GM21737 (cell line): Measurements from ENCODE around the gene SORCS2.

Experiments used
- ATAC-seq: cut with Tn5 transposase; IDR thresholded peaks from one replicate; pipeline ENCODE4 v1.9.1; 2021; ENCODE audit warnings: mild to moderate bottlenecking, moderate library complexity; ENCODE audit not compliant: unreplicated experiment

SORCS2 gene

DNA sequence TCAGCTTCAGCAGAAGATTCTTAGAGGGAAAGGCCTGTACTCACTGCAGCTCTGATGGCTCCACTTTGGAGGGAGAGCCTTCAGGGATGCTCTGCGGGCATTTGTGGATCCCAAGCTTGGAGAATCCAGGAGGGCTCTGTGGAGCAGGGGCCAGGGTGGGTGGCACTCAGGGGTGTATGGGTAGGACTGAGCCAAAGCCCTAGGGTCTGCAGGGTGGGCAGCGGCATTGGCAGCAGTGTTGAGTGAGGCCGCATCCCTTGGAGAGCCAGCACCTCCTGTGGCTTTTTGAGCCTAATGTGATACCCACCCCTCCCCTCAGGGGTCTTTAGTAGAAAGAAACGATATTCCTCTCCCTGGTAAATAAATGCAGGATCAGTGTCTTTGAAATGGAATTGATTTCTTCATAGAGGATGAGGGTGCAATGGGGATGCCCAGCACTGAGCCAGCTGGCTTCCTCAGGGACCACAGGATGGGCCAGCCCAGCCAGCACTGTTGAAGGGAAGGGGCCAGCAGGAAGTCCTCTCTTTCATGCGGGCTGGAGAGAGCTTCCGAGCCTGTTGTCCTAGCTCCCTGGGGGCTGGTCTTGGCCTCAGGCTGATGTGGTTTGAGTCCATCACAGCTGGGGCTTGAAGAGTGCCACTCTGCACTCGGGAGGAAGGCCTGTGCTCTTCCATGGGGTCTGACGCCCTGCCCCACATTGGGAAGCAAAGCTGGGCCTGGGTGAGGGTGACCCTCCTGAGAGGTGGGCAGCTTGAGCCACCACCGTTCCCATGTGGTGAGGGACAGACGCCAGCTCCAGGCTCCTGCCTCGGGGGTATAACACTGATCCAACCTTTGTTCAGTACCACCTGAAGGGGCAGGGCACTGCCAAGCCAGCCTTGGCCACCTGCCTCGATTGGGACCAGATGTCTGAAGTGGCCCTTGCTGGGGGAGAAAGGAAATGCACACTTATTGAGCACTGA, 192.9 kb downstream of the SORCS2 start:
- ATAC-seq: no peak

DNA sequence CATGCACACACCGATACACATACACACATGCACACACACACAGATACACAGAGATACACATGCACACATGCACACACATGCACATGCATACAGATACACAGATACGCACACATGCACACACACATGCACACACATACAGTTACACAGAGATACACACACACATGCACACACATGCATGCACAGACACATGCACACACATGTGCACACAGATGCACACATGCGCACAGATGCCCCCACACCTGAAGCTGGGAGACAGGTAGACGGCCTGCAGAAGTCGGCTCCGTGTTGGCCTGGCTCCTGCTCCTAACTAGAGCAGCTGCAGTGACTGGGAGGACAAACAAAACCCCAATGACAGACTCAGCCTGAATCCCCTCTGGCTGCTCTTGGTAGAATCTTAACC, 195.6 kb downstream of the SORCS2 start:
- ATAC-seq: no peak

DNA sequence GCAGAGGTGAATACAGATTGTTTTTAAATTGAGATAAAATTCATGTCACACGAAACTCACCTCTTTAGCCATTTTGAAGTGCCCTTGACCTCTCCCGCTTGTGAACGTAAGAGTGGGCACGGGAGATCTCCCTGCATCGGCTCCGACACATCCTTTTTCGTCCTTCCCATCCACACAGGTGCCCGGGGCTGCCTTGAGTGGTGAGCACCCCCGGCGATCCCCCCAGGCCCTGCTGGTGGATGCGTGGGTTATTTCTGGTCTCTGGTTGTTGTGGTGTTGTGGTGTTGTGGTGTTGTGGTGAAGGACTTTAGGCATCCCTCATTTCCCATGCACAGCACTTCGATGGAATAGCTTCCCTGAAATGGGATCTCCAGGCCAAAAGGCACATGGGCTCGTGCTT, 196.3 kb downstream of the SORCS2 start:
- ATAC-seq: no peak

DNA sequence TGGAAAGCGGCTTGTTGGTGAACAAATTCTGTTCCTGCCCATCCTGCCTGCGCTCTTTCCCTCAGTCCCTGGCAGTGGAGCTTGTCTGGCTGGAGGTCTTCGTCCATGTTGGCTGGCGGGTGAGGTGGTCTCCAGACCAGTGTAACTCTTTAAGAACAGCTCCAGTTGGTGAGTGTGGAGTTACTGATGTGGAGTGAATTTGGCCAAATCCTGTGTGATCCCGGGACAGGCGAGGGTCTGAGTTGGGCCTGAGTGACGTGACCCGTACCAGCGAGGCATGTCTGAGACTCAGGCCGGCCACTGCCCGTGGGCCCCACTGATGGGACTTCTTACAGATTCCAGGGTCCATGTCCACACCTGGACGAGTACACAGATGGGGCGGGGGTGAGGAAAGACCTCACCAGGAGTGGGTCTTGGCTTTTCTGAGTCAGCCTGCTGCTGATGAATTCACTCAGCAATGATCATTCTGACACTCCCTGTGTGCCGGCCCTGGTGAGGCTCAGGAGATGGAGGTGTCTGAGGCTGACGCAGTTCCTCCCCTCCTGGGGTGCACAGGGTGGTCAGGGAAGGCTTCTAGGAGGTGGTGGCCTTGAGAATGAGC, 196.9 kb downstream of the SORCS2 start:
- no peak for ATAC-seq

DNA sequence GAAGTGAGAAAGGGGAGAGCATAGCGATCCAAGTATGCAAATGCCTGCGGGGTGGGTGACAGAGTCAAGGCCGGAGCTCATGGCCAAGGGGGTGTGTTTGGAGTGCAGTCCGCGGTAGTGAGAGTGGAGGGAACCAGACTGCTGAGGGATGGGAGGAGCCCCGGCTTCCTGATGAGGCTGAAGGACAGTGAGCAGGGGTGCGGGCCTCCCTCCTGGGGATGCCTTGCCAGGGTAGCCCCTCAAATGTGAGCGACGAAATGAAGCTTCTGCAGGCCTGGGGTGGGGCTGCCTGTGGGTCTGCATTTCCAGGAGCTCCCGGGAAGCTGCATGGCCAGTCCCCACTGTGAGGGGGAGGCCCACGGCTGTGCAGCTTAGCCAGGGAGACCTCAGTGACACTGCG, 197.4 kb downstream of the SORCS2 start:
- no peak for ATAC-seq

DNA sequence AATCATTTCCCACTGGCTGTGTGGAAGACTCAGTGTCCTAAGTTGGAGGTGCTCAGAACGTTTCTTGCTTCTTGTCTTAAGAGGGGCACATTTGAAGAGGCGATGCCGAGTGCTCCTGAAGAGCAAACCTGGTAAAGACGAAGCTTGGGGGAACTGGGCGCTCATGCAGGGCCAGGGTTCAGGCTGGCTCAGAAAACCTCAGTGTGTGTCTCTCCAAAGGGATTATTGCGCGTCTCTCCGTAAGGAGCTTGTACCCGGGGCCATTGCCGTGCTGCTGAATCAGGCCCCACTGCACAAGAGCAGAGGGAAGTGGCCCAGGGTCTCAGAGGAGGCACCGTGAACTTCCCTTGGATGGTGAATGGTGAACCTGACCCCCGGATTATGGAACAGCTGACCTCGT, 198.0 kb downstream of the SORCS2 start:
- no peak for ATAC-seq

DNA sequence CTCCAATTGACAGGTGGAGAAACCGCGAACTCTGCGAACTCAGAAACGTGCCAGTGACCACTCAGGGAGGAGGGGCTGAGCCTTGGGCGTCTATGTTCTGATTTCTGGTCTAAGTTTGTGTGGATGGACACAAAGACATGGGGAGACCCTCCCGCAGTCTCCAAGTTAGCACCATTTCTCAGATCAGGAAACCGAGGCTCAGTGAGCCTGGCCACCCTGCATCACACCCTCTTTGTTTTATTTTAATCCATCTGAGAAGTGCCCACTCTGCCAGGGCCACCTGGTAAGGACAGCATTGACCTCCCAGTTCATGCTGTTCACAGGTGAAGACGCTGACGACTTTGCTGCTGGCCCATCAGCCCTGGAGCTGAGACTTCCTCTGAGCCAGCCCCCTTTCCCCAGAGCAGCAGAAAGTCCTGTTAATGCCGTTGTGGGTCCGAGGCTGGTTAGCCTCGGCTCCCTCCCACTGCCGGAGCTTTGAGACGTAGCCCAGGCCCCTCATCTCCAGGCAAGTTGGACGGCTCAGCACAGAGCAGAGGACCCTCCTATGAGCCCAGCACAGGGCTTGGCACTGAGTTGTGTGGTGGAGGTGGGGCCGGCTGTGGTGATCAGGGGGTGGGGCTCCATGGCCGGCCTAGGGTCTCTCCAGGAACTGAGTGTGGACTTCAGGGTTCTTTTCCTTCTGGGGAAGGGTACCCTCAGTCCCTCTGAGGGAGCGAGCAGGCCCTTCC, 198.7 kb downstream of the SORCS2 start:
- no peak for ATAC-seq

DNA sequence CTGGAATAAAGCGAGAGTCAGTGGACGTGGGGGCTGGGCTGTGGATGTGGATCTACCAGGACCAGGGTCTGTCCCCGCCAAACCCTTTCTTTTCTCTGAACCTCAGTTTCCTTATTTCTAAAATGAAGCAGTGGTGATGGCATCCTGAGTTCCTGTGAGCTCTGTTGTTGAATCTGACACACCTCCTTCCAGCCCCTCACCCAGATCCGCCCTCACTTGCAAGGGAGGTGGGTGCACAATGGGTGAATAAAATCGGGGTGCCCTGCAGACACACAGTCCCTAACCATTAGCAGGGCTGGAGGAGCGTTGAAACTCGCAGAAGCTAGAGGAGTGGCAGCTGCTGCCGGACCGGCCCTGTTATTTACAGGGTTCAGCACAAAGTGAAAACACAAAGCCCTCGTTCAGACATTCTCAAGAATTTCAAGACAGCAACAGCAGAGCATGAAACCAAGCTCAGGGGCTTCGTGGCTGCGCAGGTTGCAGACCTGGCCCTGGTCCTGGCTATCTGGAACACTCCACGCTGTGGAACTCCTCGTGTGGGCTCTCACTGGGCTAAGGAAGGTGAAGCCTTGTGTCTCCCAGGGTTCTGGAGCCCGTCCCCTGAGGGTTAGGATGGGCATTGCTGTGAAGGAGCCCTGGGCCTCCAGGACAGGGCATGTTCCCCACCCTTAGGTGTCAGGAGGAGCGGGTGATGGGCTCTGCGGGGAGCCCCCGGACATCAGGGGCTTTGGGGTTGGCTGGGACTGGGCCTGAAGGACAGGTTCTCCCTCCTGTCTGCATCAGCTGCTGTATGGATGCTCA, 199.5 kb downstream of the SORCS2 start:
- ATAC-seq: no peak

DNA sequence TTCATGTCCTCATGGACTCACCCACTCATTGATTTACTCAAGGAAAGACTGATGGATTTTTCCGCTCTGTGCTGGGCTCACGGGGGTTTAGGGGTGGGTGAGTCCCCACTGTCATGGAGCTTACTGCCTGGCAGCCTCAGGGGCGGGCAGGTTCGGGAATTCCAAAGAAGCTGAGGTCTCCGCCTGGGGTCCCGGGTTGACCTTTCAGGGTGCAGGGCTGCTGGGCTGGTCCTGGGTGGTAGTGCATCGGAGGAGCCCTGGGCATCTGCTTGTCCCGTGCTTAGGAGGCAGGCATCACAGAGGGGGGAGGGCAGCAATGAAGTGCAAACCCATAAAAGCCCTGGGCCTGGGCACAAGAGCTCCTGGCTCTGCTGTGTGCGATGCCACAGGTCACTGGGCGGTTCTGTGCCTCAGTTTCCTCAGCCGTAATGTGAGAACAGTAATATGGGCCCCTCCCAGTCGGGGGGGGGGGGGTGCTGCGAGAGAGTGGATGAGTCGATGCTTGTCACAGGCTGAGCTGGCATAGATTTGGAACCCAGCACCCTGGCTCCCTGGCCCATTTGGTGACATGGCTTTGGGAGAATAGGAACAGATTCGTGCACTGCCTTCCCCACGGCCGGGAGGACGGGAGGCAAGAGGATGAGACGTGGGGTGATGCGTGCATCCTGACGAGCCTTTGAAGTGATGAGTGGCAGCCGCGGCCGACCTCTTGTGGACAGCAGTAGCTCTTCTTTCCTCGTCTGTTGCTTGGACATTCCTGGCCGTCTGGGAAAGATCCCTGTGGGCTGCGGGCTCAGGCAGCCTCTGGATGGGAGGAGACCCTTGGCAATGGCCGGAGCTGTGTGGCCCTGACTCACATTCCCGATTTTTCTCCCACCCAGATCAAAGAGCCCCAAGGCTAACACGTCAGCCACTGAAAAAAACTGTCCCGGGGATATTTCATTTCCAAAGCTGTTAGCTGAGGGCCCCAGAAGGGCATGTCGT, 200.4 kb downstream of the SORCS2 start:
- ATAC-seq: no peak

DNA sequence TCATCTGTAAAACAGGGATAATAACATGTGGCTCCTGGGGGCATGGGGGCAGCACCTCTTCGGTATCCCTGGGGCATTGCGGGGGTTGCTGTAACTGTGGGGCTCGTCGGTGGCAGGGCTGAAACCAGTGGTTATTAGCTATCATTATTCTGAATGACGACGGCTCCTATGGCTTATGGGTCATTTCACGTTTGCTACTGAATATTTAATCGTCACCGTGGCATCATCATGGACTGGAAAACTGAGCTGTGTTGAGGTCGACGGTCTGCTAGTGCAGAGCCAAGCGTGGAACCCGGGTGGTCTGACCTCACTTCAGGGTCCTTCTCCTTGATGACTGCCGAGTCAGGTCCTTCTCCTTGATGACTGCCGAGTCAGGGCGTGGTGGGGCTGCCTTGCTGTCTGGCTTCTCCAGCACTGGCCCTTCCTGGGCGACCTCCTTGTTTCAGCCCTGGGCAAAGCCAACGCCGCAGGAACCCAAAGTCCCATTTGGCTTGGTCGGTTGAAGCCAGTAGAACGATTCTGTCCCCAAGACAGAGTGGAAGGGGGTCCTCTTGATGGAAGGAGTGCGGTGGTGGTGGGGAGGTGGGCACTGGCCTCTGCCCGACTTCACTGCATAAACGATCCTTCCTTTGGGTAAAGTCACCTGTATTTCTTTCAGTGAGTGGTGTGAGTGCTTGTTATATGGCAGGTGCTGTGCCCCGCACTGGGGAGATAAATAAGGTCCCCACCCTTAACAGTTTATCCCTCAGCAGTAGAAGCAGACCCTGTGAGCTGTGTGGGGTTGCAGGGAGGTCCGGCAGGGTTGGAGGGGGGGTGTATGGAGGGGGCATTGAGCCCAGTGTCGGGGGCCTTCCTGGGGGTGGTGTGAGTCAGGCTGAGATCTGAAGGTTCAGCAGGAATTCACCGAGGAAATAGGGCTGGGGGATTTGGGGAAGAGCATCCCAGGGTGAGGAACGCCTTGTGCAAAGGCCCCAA, 201.6 kb downstream of the SORCS2 start:
- no peak for ATAC-seq

DNA sequence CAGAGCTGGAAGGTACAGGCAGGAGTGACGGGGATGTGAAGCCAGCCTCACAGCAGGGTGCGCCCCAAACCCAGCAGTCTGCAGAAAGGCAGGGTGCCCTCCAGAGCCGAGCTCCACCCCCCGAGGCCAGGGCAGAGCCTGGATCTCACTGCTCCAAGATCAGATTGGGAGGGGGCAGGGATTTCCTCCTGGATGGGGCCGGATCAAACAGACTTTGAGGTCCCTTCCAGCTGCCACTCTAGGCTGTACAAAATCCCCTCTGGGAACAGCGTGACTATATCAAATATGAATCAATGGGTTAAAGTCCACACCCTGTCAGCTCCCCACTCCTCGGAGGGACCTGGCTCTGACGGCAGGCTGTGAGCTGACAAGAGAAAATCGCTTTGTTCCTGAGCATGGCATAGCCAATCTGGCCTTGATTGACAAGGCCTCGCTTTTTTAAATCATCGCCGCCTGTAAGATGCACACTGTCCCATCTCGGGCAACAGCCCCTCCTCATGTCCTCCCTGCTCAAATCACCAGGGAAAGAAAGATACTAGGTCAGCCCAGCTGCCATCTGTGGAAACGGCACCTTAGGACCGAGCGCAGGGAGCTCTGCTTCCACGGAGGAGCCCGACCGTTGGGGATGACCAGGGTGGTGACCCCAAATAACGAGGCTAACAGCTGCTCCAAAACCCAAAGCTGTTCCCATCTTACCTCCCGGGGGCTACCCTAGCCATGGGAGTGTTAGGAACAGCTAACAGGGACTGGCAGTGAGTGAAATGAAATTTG, 202.5 kb downstream of the SORCS2 start:
- ATAC-seq: no peak

DNA sequence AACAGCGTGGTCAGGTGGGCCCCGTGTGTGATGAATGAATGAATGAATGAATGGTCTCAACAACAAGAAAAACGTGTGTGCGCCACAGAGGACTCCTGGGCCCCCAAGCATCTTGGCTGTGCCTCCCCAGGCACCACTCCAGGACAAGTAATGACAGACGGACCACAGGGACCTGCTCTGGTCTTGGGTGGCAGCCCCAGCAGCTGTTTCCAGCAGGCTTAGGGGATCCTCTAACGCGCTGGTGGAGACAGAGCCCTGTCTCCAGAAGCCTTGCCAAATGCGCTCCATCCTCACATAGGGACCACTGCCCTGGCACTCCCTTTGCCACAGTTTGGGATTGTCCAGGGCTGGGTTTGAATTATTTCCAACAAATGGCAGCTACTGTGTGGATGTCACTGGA, 203.3 kb downstream of the SORCS2 start:
- no peak for ATAC-seq

DNA sequence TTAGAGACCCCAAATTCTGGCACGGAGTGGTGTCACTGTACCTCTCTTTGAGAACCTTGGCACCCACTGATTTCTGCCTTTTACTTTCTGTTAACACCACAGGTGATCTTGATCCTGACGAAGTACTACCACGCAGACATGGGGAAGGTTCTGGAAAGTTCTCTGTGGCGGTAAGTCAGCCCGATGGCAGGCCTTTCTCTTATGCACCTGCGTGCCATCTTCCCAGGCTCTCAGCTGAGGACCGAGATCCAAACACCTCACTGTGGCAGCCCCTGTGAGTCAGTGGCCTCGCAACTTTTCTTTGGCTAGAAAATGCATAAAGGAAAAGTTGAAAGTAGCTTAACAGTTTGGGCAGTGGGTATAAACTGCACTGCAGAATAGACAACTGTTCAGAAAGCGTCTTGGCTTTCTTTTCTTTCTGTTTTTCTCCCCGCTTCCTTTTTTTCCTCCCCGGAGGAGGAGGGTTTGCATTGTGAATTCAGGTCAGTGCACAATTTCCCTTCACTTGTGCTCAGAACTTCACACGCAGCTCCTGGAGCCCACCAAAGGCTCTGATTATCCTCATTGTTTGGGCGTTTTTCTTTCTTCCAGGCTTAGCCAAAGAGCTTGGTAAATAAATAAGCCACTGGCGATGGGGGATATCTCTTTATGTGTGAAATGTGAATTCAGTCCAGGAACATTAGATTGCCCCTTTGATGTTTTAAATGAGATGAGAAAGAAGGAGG, 204.0 kb downstream of the SORCS2 start:
- ATAC-seq: no peak

DNA sequence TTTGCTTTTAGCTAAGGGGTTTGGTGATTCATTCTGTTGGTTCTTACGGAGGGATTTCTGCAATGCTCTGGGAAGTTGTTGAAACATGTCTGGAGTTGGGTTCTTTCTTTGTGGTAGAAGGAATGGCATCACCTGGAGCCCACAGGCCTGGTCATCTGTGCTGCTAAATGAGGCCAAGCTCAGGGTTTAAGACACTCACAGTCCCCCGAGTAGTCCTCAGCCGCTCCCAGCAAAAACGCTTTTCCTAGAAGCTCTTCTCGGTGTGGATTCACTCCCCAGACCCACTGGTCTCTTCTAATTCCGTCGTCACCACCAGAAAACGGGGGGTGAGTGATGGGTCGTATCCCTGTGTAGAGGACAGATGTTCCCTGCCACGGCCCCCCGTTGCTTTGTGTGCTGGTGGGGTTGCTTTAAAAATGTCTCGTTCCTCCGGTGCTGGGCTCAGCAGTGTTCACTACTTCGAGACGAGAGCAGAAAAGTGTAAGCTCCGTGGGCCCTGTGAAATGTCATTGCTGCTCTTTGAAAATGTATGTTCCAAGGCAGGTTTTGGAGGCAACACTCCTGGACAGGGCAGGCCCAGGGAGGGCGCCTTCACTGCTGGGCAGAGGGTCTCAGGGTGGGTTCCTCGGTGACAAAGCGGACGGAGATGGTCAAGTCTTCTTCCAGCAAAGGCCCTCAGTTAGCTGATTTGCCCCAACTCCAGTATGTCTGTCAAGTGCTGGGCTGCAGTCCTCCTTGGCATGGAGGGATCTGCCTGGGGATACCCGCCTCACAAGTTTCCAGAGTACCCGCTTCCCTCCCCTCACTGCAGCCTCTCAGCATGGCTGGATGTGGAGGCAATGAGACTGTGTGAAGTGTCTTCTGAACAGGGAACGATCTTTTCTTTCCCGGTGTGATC, 205.1 kb downstream of the SORCS2 start:
- no peak for ATAC-seq

DNA sequence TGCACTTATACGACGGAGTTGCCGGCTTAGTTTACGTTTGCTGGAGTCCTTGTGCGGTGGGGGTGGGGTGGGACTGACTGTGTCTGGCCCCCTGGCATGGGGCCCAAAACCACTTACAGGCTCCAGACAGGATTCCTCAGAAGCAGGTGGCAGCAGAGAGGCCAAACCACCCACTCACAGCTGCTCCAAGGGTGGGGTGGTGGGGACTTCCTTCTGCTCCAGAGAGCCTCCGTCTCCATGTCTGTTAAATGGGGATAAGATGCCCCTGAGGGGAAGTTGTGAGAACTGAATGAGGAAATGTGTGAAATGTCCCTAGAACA, 205.7 kb downstream of the SORCS2 start:
- no peak for ATAC-seq

DNA sequence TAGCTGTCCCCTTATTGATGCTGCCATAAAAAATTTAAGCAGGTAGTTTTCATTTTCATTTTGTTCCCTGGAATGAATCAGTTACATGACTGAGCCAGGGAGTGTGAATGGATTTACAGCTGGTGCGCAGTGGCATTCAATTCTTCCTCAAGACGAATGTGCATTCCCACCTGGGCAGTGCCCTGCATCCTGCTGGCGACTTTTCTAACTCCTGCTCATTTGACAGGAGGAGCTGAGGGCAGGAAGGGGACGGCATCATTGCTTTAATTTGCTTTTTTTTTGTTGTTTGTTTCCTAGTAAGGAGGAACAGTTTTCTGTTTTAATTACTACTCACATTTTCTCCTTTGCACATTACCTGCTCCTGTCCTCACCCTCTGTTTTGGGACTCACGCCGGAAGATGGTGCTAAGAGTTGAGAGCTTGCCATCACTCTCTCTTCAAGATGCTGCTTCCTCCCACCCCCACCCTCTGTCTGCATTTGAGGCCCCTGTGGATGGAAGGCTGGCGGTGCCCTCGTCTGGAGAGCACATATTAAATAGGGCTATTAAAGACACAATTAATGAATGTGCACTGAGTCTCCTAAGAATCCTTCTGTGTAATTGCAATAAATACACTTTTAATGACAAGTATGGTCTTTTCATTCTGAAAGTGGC, 206.6 kb downstream of the SORCS2 start:
- ATAC-seq: no peak
